HUES48 (cell line): ENCODE measurements around the gene ZNF432.
"Not testable (repeated sequence)": the region's sequence is repeated elsewhere in the genome, so short reads cannot be mapped to it uniquely, and the experiment has no call there.

Source experiments
- H3K27ac ChIP-seq: one replicate; pipeline ENCODE4 v1.7.0; 2013; ENCODE audit warnings: low read depth, low read length, inconsistent platforms
- H3K27me3 ChIP-seq: 2 replicates; pipeline ENCODE4 v1.6.1; 2013; ENCODE audit warnings: mild to moderate bottlenecking, low read length; ENCODE audit not compliant: control insufficient read depth, insufficient read depth
- H3K36me3 ChIP-seq: 2 replicates; pipeline ENCODE4 v1.6.1; 2013; ENCODE audit warnings: low read length; ENCODE audit not compliant: control insufficient read depth, insufficient read depth
- H3K4me1 ChIP-seq: 2 replicates; pipeline ENCODE4 v1.6.1; 2013; ENCODE audit warnings: mild to moderate bottlenecking, low read length; ENCODE audit not compliant: control insufficient read depth, insufficient read depth
- H3K4me3 ChIP-seq: 2 replicates; pipeline ENCODE4 v1.5.1; 2013; ENCODE audit warnings: mild to moderate bottlenecking, low read depth, low read length
- H3K9ac ChIP-seq: 2 replicates; pipeline ENCODE4 v1.6.1; 2013; ENCODE audit warnings: mild to moderate bottlenecking, low read depth, low read length, moderate library complexity
- H3K9me3 ChIP-seq: 2 replicates; pipeline ENCODE4 v1.6.1; 2013; ENCODE audit warnings: low read length; ENCODE audit not compliant: control insufficient read depth, insufficient read depth

ZNF432 gene

GRCh38 chr19:52048555-52049501, at the start of gene ZNF432:
Gene ZNF432 (minus strand): TSS chr19:52048838. CDS start chr19:52046868, 1,970 bp downstream.
- Histone ChIP-seq H3K27me3 (no peaks in the 10 kb centered on the region), H3K36me3 (peaks cover 13% of the 10 kb centered on the region; the same call in 1 of the 2 replicates), H3K4me1 (0 out of 2 replicates have a peak, but pooled peaks cover 3% of the 10 kb centered on the region), H3K9ac (peak within 1 kb of the TSS; percentile 94), H3K27ac (peak within 1 kb of the TSS; percentile 90), H3K9me3 (0 out of 2 replicates have a peak, but pooled peaks cover 4% of the 10 kb centered on the region), H3K4me3 (peak within 1 kb of the TSS; percentile 97)

GRCh38 chr19:52096416-52096815, 47.8 kb upstream of the ZNF432 start:
- Histone ChIP-seq H3K9me3 (peaks cover 41% of the 10 kb centered on the region), H3K36me3 (peaks cover 11% of the 10 kb centered on the region)
- H3K4me1 ChIP-seq, H3K27me3 ChIP-seq, H3K9ac ChIP-seq, H3K27ac ChIP-seq, H3K4me3 ChIP-seq: not testable (repeated sequence)

GRCh38 chr19:52095172-52096014, 46.8 kb upstream of the ZNF432 start, which contains the start of gene ZNF841:
Gene ZNF841 (minus strand): TSS chr19:52095765. CDS start chr19:52084801, 10,964 bp downstream.
- Histone ChIP-seq H3K4me3 (peak within 1 kb of the TSS; percentile 100), H3K9me3 (peaks cover 38% of the 10 kb centered on the region), H3K36me3 (peaks cover 11% of the 10 kb centered on the region), H3K9ac (peak within 1 kb of the TSS; percentile 93), H3K4me1 (peaks cover 8% of the 10 kb centered on the region; the same call in 1 of the 2 replicates), H3K27me3 (no peaks in the 10 kb centered on the region), H3K27ac (peak within 1 kb of the TSS; percentile 55)

- Histone ChIP-seq H3K4me1 (peaks cover 8% of the 10 kb centered on the region; the same call in 1 of the 2 replicates), H3K9ac (peak overlapping the region; percentile 93), H3K9me3 (peaks cover 33% of the 10 kb centered on the region), H3K36me3 (peaks cover 11% of the 10 kb centered on the region), H3K27ac (no peak overlapping the region), H3K27me3 (no peaks in the 10 kb centered on the region), H3K4me3 (peak overlapping the region; percentile 100)
Observed at GRCh38 chr19:52094526-52095130, 46.0 kb upstream of the ZNF432 start.

GRCh38 chr19:52086481-52086880, 37.8 kb upstream of the ZNF432 start:
- peaks cover 60% of the 10 kb centered on the region for H3K36me3 ChIP-seq
- H3K4me3 ChIP-seq = no peak overlapping the region
- no peak overlapping the region for H3K9ac ChIP-seq
- no peaks in the 10 kb centered on the region for H3K4me1 ChIP-seq
- H3K27me3 ChIP-seq = no peaks in the 10 kb centered on the region
- no peak overlapping the region for H3K27ac ChIP-seq
- H3K9me3 ChIP-seq = peaks cover 25% of the 10 kb centered on the region

GRCh38 chr19:52070496-52070895, 21.9 kb upstream of the ZNF432 start:
- peaks cover 70% of the 10 kb centered on the region for H3K36me3 ChIP-seq
- H3K27ac ChIP-seq = no peak overlapping the region
- H3K27me3 ChIP-seq = no peaks in the 10 kb centered on the region
- no peaks in the 10 kb centered on the region for H3K4me1 ChIP-seq
- H3K4me3 ChIP-seq = no peak overlapping the region
- peaks cover 60% of the 10 kb centered on the region for H3K9me3 ChIP-seq
- H3K9ac ChIP-seq = no peak overlapping the region

GRCh38 chr19:52069653-52070052, 21.0 kb upstream of the ZNF432 start:
- H3K4me1 ChIP-seq = no peaks in the 10 kb centered on the region
- H3K9ac ChIP-seq = no peak overlapping the region
- no peak overlapping the region for H3K4me3 ChIP-seq
- H3K27ac ChIP-seq = no peak overlapping the region
- H3K9me3 ChIP-seq = peaks cover 69% of the 10 kb centered on the region
- peaks cover 68% of the 10 kb centered on the region for H3K36me3 ChIP-seq
- no peaks in the 10 kb centered on the region for H3K27me3 ChIP-seq

- no peaks in the 10 kb centered on the region for H3K27me3 ChIP-seq
- no peak overlapping the region for H3K27ac ChIP-seq
- no peaks in the 10 kb centered on the region for H3K4me1 ChIP-seq
- H3K4me3 ChIP-seq = no peak overlapping the region
- peaks cover 91% of the 10 kb centered on the region for H3K9me3 ChIP-seq
- no peak overlapping the region for H3K9ac ChIP-seq
- H3K36me3 ChIP-seq = peaks cover 71% of the 10 kb centered on the region
Observed at GRCh38 chr19:52066258-52066863, 17.7 kb upstream of the ZNF432 start.

GRCh38 chr19:52065399-52065798, 16.8 kb upstream of the ZNF432 start:
- H3K4me1 ChIP-seq = no peaks in the 10 kb centered on the region
- no peaks in the 10 kb centered on the region for H3K27me3 ChIP-seq
- no peak overlapping the region for H3K4me3 ChIP-seq
- no peak overlapping the region for H3K9ac ChIP-seq
- no peak overlapping the region for H3K27ac ChIP-seq
- H3K9me3 ChIP-seq = peaks cover 82% of the 10 kb centered on the region
- peaks cover 63% of the 10 kb centered on the region for H3K36me3 ChIP-seq

- not testable (repeated sequence) for H3K36me3 ChIP-seq, H3K27me3 ChIP-seq, H3K27ac ChIP-seq, H3K9ac ChIP-seq, H3K4me1 ChIP-seq, H3K4me3 ChIP-seq
- peaks cover 17% of the 10 kb centered on the region for H3K9me3 ChIP-seq
Observed at GRCh38 chr19:52056480-52056879, 7.8 kb upstream of the ZNF432 start.
